Astrocyte (in vitro differentiated cells and primary cell): ENCODE data around the gene THRA. TPM values are rescaled to one million over a fixed set of nuclear protein-coding genes. Genes with fewer than 3 reads are reported as not detected.

Source experiments
- DNase-seq: peaks from one replicate; pipeline ENCODE4 v3.0.0-alpha.2; 2010; ENCODE audit warnings: low read depth
- FAIRE-seq: peaks from 2 replicates; lab custom pipeline; 2011; peaks lifted over from hg19 to GRCh38; lab: Jason Lieb, UNC
- H2AFZ ChIP-seq: 2 replicates; pipeline ENCODE4 v1.6.0; 2012; ENCODE audit warnings: low read depth, low read length, inconsistent platforms
- H3K27ac ChIP-seq: 2 replicates; pipeline ENCODE4 v1.5.1; 2011; ENCODE audit warnings: low read depth, low read length, inconsistent platforms
- H3K27me3 ChIP-seq: 2 replicates; pipeline ENCODE4 v1.6.0; 2011; ENCODE audit warnings: low read length, inconsistent platforms; ENCODE audit not compliant: insufficient read depth
- H3K36me3 ChIP-seq: 2 replicates; pipeline ENCODE4 v1.5.1; 2011; ENCODE audit warnings: low read length, inconsistent platforms; ENCODE audit not compliant: insufficient read depth
- H3K4me1 ChIP-seq: 2 replicates; pipeline ENCODE4 v1.5.1; 2011; ENCODE audit warnings: low read length, inconsistent platforms; ENCODE audit not compliant: insufficient read depth
- H3K4me2 ChIP-seq: 2 replicates; pipeline ENCODE4 v1.6.0; 2012; ENCODE audit warnings: low read length, inconsistent platforms
- H3K4me3 ChIP-seq: 2 replicates; pipeline ENCODE4 v1.5.1; 2011; ENCODE audit warnings: low read depth, mild to moderate bottlenecking, low read length, inconsistent platforms; ENCODE audit not compliant: insufficient read depth
- H3K79me2 ChIP-seq: 2 replicates; pipeline ENCODE4 v1.6.0; 2012; ENCODE audit warnings: mild to moderate bottlenecking, low read length, inconsistent platforms; ENCODE audit not compliant: insufficient read depth
- H3K9ac ChIP-seq: 2 replicates; pipeline ENCODE4 v1.6.0; 2012; ENCODE audit warnings: mild to moderate bottlenecking, low read length, inconsistent platforms
- H3K9me3 ChIP-seq: 2 replicates; pipeline ENCODE4 v1.5.1; 2012; ENCODE audit warnings: low read depth, mild to moderate bottlenecking, low read length, inconsistent platforms; ENCODE audit not compliant: insufficient read depth
- H4K20me1 ChIP-seq: 2 replicates; pipeline ENCODE4 v1.6.0; 2012; ENCODE audit warnings: low read length, inconsistent platforms; ENCODE audit not compliant: insufficient read depth
- H3K27ac Mint-ChIP-seq: one replicate; pipeline ENCODE4 v1.8.0; 2021; ENCODE audit warnings: mild to moderate bottlenecking, mixed read lengths; ENCODE audit not compliant: unreplicated experiment
- H3K27me3 Mint-ChIP-seq: one replicate; pipeline ENCODE4 v1.8.0; 2021; ENCODE audit warnings: low read depth, mixed read lengths; ENCODE audit not compliant: unreplicated experiment
- H3K36me3 Mint-ChIP-seq: one replicate; pipeline ENCODE4 v1.8.0; 2021; ENCODE audit warnings: low read depth, mixed read lengths; ENCODE audit not compliant: unreplicated experiment
- H3K4me1 Mint-ChIP-seq: one replicate; pipeline ENCODE4 v1.8.0; 2021; ENCODE audit warnings: low read depth, mixed read lengths; ENCODE audit not compliant: unreplicated experiment
- H3K4me3 Mint-ChIP-seq: one replicate; pipeline ENCODE4 v1.8.0; 2021; ENCODE audit warnings: mild to moderate bottlenecking, moderate library complexity, mixed read lengths; ENCODE audit not compliant: unreplicated experiment
- H3K9me3 Mint-ChIP-seq: one replicate; pipeline ENCODE4 v1.8.0; 2021; ENCODE audit warnings: mild to moderate bottlenecking, mixed read lengths; ENCODE audit not compliant: unreplicated experiment
- EZH2 ChIP-seq: IDR thresholded peaks from 2 replicates; pipeline ENCODE4 v1.6.1; 2012; ENCODE audit warnings: mild to moderate bottlenecking, low read length, inconsistent platforms; ENCODE audit not compliant: insufficient read depth
- total RNA-seq: library from RNA; stranded (reverse); gene quantifications from 2 replicates; pipeline ENCODE4 v1.2.1, GENCODE V29; 2021
- TF ChIP-seq, protein P1 (sequence below): IDR thresholded peaks from 2 replicates; pipeline ENCODE4 v1.5.1; 2011; ENCODE audit warnings: low read depth, mild to moderate bottlenecking, inconsistent platforms, low read length, moderate library complexity; ENCODE audit not compliant: insufficient read depth

The THRA gene
- total RNA-seq, 1 donor from 2014 or later: 16.7 TPM

DNA sequence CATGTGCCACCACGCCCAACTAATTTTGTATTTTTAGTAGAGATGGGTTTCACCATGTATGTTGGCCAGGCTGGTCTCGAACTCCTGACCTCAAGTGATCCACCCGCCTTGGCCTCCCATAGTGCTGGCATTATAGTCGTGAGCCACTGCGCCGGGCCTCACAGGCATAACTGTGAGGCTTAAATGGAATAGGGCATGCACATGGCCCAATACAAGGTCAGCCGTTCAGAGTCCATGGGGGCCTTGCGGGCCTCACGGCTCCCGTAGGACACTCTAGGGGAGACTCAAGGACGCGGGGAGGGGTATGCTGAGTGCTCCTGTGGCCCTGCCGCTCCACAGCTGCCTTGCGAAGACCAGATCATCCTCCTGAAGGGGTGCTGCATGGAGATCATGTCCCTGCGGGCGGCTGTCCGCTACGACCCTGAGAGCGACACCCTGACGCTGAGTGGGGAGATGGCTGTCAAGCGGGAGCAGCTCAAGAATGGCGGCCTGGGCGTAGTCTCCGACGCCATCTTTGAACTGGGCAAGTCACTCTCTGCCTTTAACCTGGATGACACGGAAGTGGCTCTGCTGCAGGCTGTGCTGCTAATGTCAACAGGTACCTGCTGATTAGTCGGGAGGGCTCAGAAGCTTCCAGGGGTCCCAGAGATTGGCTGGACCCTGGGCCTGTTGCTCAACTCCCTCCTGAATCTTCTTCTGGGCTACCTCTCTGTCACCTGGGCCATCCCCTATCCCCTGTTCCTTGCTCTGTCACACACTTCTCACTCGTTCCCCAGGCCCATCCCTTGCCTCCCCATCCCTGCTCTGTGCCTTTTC is 25.3 kb downstream of the THRA start:
- Mint-ChIP-seq H3K27me3 (no peaks in the 10 kb centered on the region), H3K4me1 (peaks cover 12% of the 10 kb centered on the region), H3K27ac (no peak overlapping the region), H3K9me3 (no peaks in the 10 kb centered on the region), H3K4me3 (no peak overlapping the region), H3K36me3 (peaks cover 22% of the 10 kb centered on the region)
- no peak for TF ChIP-seq EZH2
- TF ChIP-seq, protein P1, sequence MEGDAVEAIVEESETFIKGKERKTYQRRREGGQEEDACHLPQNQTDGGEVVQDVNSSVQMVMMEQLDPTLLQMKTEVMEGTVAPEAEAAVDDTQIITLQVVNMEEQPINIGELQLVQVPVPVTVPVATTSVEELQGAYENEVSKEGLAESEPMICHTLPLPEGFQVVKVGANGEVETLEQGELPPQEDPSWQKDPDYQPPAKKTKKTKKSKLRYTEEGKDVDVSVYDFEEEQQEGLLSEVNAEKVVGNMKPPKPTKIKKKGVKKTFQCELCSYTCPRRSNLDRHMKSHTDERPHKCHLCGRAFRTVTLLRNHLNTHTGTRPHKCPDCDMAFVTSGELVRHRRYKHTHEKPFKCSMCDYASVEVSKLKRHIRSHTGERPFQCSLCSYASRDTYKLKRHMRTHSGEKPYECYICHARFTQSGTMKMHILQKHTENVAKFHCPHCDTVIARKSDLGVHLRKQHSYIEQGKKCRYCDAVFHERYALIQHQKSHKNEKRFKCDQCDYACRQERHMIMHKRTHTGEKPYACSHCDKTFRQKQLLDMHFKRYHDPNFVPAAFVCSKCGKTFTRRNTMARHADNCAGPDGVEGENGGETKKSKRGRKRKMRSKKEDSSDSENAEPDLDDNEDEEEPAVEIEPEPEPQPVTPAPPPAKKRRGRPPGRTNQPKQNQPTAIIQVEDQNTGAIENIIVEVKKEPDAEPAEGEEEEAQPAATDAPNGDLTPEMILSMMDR: no peak
- Histone ChIP-seq H4K20me1 (peaks cover 2% of the 10 kb centered on the region), H3K4me2 (no peak overlapping the region), H3K27me3 (no peaks in the 10 kb centered on the region), H3K4me1 (peaks cover 2% of the 10 kb centered on the region), H3K79me2 (no peaks in the 10 kb centered on the region), H3K9ac (no peak overlapping the region), H2AFZ (no peak overlapping the region), H3K4me3 (no peak overlapping the region), H3K9me3 (no peaks in the 10 kb centered on the region), H3K27ac (no peak overlapping the region), H3K36me3 (peaks cover 12% of the 10 kb centered on the region)
- FAIRE-seq (no peak), DNase-seq (no peak)

DNA sequence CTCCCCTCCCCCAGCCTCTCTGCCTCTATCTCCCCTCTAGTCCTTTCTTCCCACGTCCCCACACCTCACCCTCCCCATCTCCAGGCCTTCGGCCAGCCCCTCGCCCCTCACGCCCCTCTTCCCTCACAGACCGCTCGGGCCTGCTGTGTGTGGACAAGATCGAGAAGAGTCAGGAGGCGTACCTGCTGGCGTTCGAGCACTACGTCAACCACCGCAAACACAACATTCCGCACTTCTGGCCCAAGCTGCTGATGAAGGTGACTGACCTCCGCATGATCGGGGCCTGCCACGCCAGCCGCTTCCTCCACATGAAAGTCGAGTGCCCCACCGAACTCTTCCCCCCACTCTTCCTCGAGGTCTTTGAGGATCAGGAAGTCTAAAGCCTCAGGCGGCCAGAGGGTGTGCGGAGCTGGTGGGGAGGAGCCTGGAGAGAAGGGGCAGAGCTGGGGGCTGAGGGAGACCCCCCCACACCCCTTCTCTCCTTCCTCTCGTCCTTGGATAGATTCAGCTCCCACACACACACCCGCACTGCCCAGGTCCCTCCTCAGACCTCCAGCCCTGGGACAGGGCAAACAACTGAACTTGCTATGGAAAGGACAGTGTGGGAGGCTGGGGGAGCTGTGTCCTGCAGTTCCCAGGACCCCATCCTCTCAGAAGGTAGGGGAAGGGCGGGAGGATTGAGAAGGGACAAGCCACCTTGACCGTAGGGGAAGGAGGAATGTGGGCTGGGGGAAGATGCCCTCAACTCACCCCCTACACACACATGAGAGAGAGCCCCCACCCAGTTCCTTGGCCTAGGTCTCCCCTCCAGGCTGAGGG is 26.5 kb downstream of the THRA start:
- no peak overlapping the region for H3K4me3 Mint-ChIP-seq
- H3K4me1 Mint-ChIP-seq: peaks cover 16% of the 10 kb centered on the region
- Histone ChIP-seq H3K79me2 (no peaks in the 10 kb centered on the region), H3K36me3 (peaks cover 16% of the 10 kb centered on the region), H3K4me2 (no peak overlapping the region), H3K9me3 (no peaks in the 10 kb centered on the region), H3K27me3 (no peaks in the 10 kb centered on the region), H2AFZ (no peak overlapping the region), H3K27ac (no peak overlapping the region), H3K4me1 (peaks cover 2% of the 10 kb centered on the region), H3K4me3 (no peak overlapping the region), H4K20me1 (peaks cover 2% of the 10 kb centered on the region), H3K9ac (no peak overlapping the region)
- no peaks in the 10 kb centered on the region for H3K27me3 Mint-ChIP-seq
- no peak for TF ChIP-seq EZH2
- TF ChIP-seq, protein P1: no peak
- peaks cover 26% of the 10 kb centered on the region for H3K36me3 Mint-ChIP-seq
- no peaks in the 10 kb centered on the region for H3K9me3 Mint-ChIP-seq
- H3K27ac Mint-ChIP-seq: peak overlapping the region; percentile 62
- FAIRE-seq: no peak
- no peak for DNase-seq
